Measurements from ENCODE around the gene TTC3. TPM values are rescaled to one million over a fixed set of nuclear protein-coding genes. Genes with fewer than 3 reads are reported as not detected.
"Not testable (repeated sequence)": the region's sequence is repeated elsewhere in the genome, so short reads cannot be mapped to it uniquely, and the experiment has no call there.

The TTC3 gene
- total RNA-seq, 6 experiments from 2014 or later: 46.7 to 68.7 (median 54.2) TPM

DNA sequence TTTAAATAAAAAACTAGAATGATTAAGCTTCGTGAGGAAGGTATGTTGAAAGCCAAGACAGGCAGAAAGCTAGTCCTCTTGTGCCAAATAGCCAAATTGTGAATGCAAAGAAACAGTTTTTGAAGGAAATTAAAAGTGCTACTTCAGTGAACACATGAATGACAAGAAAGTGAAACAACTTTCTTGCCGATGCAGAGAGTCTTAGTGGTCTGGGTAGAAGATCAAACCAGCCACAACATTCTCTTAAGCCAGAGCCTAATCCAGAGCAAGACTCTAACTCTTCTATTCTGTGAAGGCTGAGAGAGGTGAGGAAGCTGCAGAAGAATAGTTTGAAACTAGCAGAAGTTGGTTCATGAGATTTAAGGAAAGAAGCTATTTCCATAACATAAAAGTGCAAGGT, 63.2 kb downstream of the TTC3 start:
- ATAC-seq (no peak), DNase-seq (no peak)
- intact Hi-C loops (cut with DNase I): no loop called here
- no peak overlapping the region for H3K27ac ChIP-seq
- H3K9me3 ChIP-seq: no peaks in the 10 kb centered on the region
- WGBS (ENCODE audit: insufficient coverage, low coverage, low lambda C conversion rate, missing lambda C conversion rate): 90% methylated on average over 2 of the region's 2 CpGs
- H3K4me1 ChIP-seq: no peaks in the 10 kb centered on the region
- no peak for TF ChIP-seq POLR2A (IDR thresholded peaks at IDR 0.05)
- TF ChIP-seq, protein P1, sequence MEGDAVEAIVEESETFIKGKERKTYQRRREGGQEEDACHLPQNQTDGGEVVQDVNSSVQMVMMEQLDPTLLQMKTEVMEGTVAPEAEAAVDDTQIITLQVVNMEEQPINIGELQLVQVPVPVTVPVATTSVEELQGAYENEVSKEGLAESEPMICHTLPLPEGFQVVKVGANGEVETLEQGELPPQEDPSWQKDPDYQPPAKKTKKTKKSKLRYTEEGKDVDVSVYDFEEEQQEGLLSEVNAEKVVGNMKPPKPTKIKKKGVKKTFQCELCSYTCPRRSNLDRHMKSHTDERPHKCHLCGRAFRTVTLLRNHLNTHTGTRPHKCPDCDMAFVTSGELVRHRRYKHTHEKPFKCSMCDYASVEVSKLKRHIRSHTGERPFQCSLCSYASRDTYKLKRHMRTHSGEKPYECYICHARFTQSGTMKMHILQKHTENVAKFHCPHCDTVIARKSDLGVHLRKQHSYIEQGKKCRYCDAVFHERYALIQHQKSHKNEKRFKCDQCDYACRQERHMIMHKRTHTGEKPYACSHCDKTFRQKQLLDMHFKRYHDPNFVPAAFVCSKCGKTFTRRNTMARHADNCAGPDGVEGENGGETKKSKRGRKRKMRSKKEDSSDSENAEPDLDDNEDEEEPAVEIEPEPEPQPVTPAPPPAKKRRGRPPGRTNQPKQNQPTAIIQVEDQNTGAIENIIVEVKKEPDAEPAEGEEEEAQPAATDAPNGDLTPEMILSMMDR (IDR thresholded peaks at IDR 0.05): no peak
- no peak overlapping the region for H3K4me3 ChIP-seq
- H3K27me3 ChIP-seq: no peaks in the 10 kb centered on the region
- H3K36me3 ChIP-seq: peaks cover 0 to 48% (median 24%) of the 10 kb centered on the region in 4 donors

DNA sequence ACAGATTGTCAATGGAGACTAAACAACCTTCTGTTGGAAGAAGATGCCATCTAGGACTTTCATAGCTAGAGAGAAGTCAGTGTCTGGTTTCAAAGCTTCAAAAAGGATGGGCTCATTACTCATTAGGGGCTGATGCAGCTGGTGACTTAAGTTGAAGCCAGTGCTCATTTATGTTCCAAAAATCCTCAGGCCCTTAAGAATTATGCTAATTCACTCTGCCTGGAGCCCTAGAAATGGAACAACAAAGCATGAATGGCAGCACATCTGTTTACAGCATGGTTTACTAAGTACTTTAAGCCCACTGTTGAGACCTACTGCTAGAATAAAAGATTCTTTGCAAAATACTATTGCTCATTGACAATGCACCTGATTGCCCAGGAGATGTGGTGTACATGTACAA, 63.7 kb downstream of the TTC3 start:
- DNase-seq (no peak), ATAC-seq (no peak)
- Histone ChIP-seq H3K27ac (no peak overlapping the region), H3K36me3 (peaks cover 0 to 47% (median 22%) of the 10 kb centered on the region in 4 donors), H3K27me3 (no peaks in the 10 kb centered on the region), H3K4me1 (no peaks in the 10 kb centered on the region), H3K4me3 (no peak overlapping the region), H3K9me3 (no peaks in the 10 kb centered on the region)
- TF ChIP-seq, protein P1 (IDR thresholded peaks at IDR 0.05): no peak
- no peak for TF ChIP-seq POLR2A (IDR thresholded peaks at IDR 0.05)
- intact Hi-C loops (cut with DNase I): no loop called here

DNA sequence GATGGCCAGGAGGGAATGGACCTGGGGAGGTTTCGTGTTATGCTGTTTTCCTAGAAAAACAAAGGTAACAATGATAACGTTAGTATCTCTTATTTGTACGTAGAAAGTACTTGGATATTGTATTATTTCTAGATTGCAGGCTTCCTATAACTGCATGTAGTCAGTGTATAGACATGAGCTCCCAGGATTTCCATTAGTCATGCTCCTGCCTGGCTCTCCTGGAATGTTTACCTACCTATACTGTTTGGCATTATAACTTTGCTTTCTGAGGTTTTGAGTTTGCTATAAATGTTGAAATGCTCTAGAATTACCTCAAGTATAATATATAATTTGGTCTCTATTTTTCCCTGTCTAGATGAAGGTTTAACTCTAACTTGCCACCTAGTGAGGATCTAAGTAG, 66.1 kb downstream of the TTC3 start:
- H3K4me1 ChIP-seq: no peaks in the 10 kb centered on the region
- peaks cover 0 to 41% (median 15%) of the 10 kb centered on the region in 4 donors for H3K36me3 ChIP-seq
- DNase-seq (no peak), ATAC-seq (no peak)
- intact Hi-C loops (cut with DNase I): no loop called here
- 96% methylated on average over 3 of the region's 3 CpGs for WGBS (ENCODE audit: insufficient coverage, low coverage, low lambda C conversion rate, missing lambda C conversion rate)
- H3K27me3 ChIP-seq: no peaks in the 10 kb centered on the region
- no peak overlapping the region for H3K27ac ChIP-seq
- H3K9me3 ChIP-seq: no peaks in the 10 kb centered on the region
- H3K4me3 ChIP-seq: no peak overlapping the region
- TF ChIP-seq POLR2A (IDR thresholded peaks at IDR 0.05): no peak
- TF ChIP-seq, protein P1 (IDR thresholded peaks at IDR 0.05): no peak

DNA sequence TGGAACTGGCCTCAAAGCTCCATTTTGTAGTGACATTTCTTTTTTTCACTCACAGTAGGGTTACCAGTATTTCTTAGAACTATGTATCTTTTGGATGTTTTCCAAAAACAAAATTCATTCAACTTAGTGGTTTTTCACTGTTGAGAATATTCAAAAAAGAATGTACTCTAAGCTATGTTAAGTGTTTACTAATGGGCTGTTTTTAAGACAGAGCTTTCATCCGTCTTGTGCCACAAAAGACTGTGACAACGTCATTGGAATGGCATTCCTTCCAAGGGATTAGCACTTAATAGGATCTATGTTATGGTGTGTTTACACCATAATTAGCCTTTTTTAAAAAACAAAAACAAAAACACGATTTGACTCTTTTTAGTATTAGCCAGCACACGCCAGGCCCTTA, 66.8 kb downstream of the TTC3 start:
- no peak overlapping the region for H3K4me3 ChIP-seq
- H3K27me3 ChIP-seq: no peaks in the 10 kb centered on the region
- DNase-seq (no peak), ATAC-seq (no peak)
- TF ChIP-seq POLR2A (IDR thresholded peaks at IDR 0.05): no peak
- TF ChIP-seq, protein P1 (IDR thresholded peaks at IDR 0.05): no peak
- H3K4me1 ChIP-seq: no peaks in the 10 kb centered on the region
- peaks cover 0 to 37% (median 17%) of the 10 kb centered on the region in 4 donors for H3K36me3 ChIP-seq
- intact Hi-C loops (cut with DNase I): no loop called here
- no peaks in the 10 kb centered on the region for H3K9me3 ChIP-seq
- WGBS (ENCODE audit: insufficient coverage, low coverage, low lambda C conversion rate, missing lambda C conversion rate): 85% methylated on average over 4 of the region's 4 CpGs
- no peak overlapping the region for H3K27ac ChIP-seq

DNA sequence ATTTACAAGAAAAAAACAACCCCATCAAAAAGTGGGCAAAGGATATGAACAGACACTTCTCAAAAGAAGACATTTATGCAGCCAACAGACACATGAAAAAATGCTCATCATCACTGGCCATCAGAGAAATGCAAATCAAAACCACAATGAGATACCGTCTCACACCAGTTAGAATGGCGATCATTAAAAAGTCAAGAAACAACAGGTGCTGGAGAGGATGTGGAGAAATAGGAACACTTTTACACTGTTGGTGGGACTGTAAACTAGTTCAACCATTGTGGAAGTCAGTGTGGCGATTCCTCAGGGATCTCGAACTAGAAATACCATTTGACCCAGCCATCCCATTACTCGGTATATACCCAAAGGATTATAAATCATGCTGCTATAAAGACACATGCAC, 70.3 kb downstream of the TTC3 start:
- no CpG with 5 or more reads among the region's 5 CpGs for WGBS (ENCODE audit: insufficient coverage, low coverage, low lambda C conversion rate, missing lambda C conversion rate)
- H3K36me3 ChIP-seq: peaks cover 0 to 19% (median 9%) of the 10 kb centered on the region in 4 donors
- H3K27ac ChIP-seq; ATAC-seq; H3K9me3 ChIP-seq; intact Hi-C loops (cut with DNase I); H3K4me1 ChIP-seq; DNase-seq; H3K4me3 ChIP-seq; H3K27me3 ChIP-seq: not testable (repeated sequence)

Measured in right lobe of liver (tissue), 6 donors.